CD4-positive, CD25-positive, alpha-beta regulatory T cell (primary cell): ENCODE results near the gene BRPF3. TPM values are rescaled to one million over a fixed set of nuclear protein-coding genes. Genes with fewer than 3 reads are reported as not detected.

ENCODE experiments used
- ATAC-seq, 2 donors: fragments of 150-1000 bp; cut with Tn5 transposase; one replicate each; pipeline ENCODE4 v1.10.0; 2021; ENCODE audit warnings: low read depth in 2 of 2, moderate number of reproducible peaks in 2 of 2, moderate library complexity in 1 of 2
- DNase-seq, 3 donors: peaks; one replicate each; pipeline versions ENCODE4 v3.0.0 to v3.0.0-alpha.2; 2012 to 2022; ENCODE audit warnings: mixed read lengths in 1 of 3
- H3K27ac ChIP-seq: one replicate; pipeline ENCODE4 v1.7.0; 2013; ENCODE audit warnings: mild to moderate bottlenecking, low read length; ENCODE audit not compliant: insufficient read depth, poor library complexity, severe bottlenecking
- H3K27me3 ChIP-seq: one replicate; pipeline ENCODE4 v1.7.0; 2013; ENCODE audit warnings: low read length; ENCODE audit not compliant: control insufficient read depth, insufficient read depth
- H3K36me3 ChIP-seq: one replicate; pipeline ENCODE4 v1.7.0; 2013; ENCODE audit warnings: mild to moderate bottlenecking, low read length, moderate library complexity; ENCODE audit not compliant: control insufficient read depth, insufficient read depth
- H3K4me1 ChIP-seq: 2 replicates; pipeline ENCODE4 v1.7.0; 2013; ENCODE audit warnings: mild to moderate bottlenecking, low read length; ENCODE audit not compliant: insufficient read depth, control insufficient read depth, poor library complexity, severe bottlenecking
- H3K4me3 ChIP-seq: one replicate; pipeline ENCODE4 v1.7.0; 2013; ENCODE audit warnings: low read depth, mild to moderate bottlenecking, low read length, moderate library complexity
- H3K9me3 ChIP-seq, 2 experiments: 1 replicate in 1 of 2; 2 replicates in 1 of 2; pipeline ENCODE4 v1.7.0; 2013; ENCODE audit warnings: low read length in 2 of 2, mild to moderate bottlenecking in 1 of 2, moderate library complexity in 1 of 2; ENCODE audit not compliant: control insufficient read depth in 2 of 2
- H3K27ac Mint-ChIP-seq, 3 donors: one replicate each; pipeline ENCODE4 v1.8.0; 2020 to 2022; ENCODE audit warnings: mild to moderate bottlenecking in 3 of 3, mixed read lengths in 3 of 3, moderate library complexity in 2 of 3
- H3K27me3 Mint-ChIP-seq: one replicate; pipeline ENCODE4 v1.8.0; 2022; ENCODE audit warnings: mild to moderate bottlenecking, mixed read lengths
- H3K36me3 Mint-ChIP-seq: one replicate; pipeline ENCODE4 v1.8.0; 2020; ENCODE audit warnings: mixed read lengths
- H3K4me1 Mint-ChIP-seq, 4 donors: one replicate each; pipeline ENCODE4 v1.8.0; 2020 to 2022; ENCODE audit warnings: mixed read lengths in 4 of 4, mild to moderate bottlenecking in 1 of 4
- H3K4me3 Mint-ChIP-seq, 4 donors: one replicate each; pipeline ENCODE4 v1.8.0; 2020 to 2022; ENCODE audit warnings: mild to moderate bottlenecking in 4 of 4, mixed read lengths in 4 of 4, moderate library complexity in 3 of 4
- H3K9me3 Mint-ChIP-seq, 7 donors: one replicate each; pipeline ENCODE4 v1.8.0; 2020 to 2022; ENCODE audit warnings: mixed read lengths in 7 of 7, mild to moderate bottlenecking in 3 of 7, moderate library complexity in 2 of 7
- polyA plus RNA-seq, 4 donors: library from polyadenylated mRNA; unstranded; fragments of 300-500 nt; fragmentation: Illumina TruSeq; gene quantifications; one replicate each; pipeline ENCODE4 v1.2.3, GENCODE V29; 2021
- total RNA-seq: library from RNA; stranded (reverse); gene quantifications from one replicate; pipeline ENCODE4 v1.2.3, GENCODE V29; 2022

The BRPF3 gene
- total and polyA plus RNA-seq, 5 donors from 2014 or later = 3.2 to 37.7 (median 4.4) TPM

DNA sequence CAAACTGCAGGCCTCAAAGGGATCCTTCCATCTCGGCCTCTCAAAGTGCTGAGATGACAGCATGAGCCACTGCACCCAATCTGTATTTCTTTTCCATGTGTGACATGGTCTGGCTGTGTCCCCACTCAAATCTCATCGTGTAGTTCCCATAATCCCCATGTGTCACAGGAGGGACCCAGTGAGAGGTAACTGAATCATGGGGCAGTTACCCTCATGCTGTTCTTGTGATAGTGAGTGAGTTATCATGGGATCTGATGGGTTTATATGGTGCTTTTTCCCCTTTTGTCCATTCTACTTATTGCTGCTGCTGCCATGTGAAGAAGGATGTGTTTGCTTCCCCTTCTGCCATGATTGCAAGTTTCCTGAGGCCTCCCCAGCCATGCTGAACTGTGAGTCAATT is 10.3 kb upstream of the BRPF3 start:
- no peak for ATAC-seq
- peaks cover 0 to 2% of the 10 kb centered on the region in 2 experiments for H3K9me3 ChIP-seq
- no peak overlapping the region for H3K4me3 ChIP-seq
- no peaks in the 10 kb centered on the region for H3K27me3 ChIP-seq
- peaks cover 4% of the 10 kb centered on the region for H3K36me3 Mint-ChIP-seq
- H3K27me3 Mint-ChIP-seq = peaks cover 21% of the 10 kb centered on the region
- no peak overlapping the region for H3K27ac ChIP-seq
- DNase-seq = no peak
- peaks cover 0 to 11% (median 0%) of the 10 kb centered on the region in 7 donors for H3K9me3 Mint-ChIP-seq
- H3K4me1 ChIP-seq = no peaks in the 10 kb centered on the region
- peaks cover 0 to 3% (median 0%) of the 10 kb centered on the region in 4 donors for H3K4me1 Mint-ChIP-seq
- H3K36me3 ChIP-seq = no peaks in the 10 kb centered on the region
- H3K27ac Mint-ChIP-seq = no peak overlapping the region
- H3K4me3 Mint-ChIP-seq = no peak overlapping the region

GRCh38 chr6:36187446-36187845 is 9.1 kb upstream of the BRPF3 start:
- Histone ChIP-seq H3K27ac (no peak overlapping the region), H3K9me3 (peaks cover 0 to 2% of the 10 kb centered on the region in 2 experiments), H3K4me1 (no peaks in the 10 kb centered on the region), H3K27me3 (no peaks in the 10 kb centered on the region), H3K36me3 (no peaks in the 10 kb centered on the region), H3K4me3 (no peak overlapping the region)
- peaks cover 0 to 5% (median 1%) of the 10 kb centered on the region in 4 donors for H3K4me1 Mint-ChIP-seq
- peak overlapping the region in 1 of 3 donors; percentile 29 for H3K27ac Mint-ChIP-seq
- H3K4me3 Mint-ChIP-seq = no peak overlapping the region
- H3K27me3 Mint-ChIP-seq = peaks cover 18% of the 10 kb centered on the region
- DNase-seq = no peak
- H3K9me3 Mint-ChIP-seq = peaks cover 0 to 10% (median 0%) of the 10 kb centered on the region in 7 donors
- no peak for ATAC-seq
- H3K36me3 Mint-ChIP-seq = peaks cover 4% of the 10 kb centered on the region

- H3K4me1 Mint-ChIP-seq = peaks cover 16 to 48% (median 27%) of the 10 kb centered on the region in 4 donors
- Histone ChIP-seq H3K27ac (peak overlapping the region; percentile 83), H3K27me3 (no peaks in the 10 kb centered on the region), H3K4me3 (peak overlapping the region; percentile 79), H3K4me1 (peaks cover 20% of the 10 kb centered on the region), H3K36me3 (peaks cover 6% of the 10 kb centered on the region), H3K9me3 (no peaks in the 10 kb centered on the region)
- peaks cover 11% of the 10 kb centered on the region for H3K36me3 Mint-ChIP-seq
- peaks cover 4% of the 10 kb centered on the region for H3K27me3 Mint-ChIP-seq
- H3K9me3 Mint-ChIP-seq = no peaks in the 10 kb centered on the region
- ATAC-seq (peak in 1 of 2 donors; percentile 15), DNase-seq (peak in 2 of 3 donors; percentile 13 to 45)
- peak overlapping the region; percentile 89 to 92 (median 90) for H3K4me3 Mint-ChIP-seq
- peak overlapping the region; percentile 88 to 95 (median 94) for H3K27ac Mint-ChIP-seq
These were observed 952 bp upstream of the BRPF3 start for GRCh38 chr6:36195471-36196112.

GRCh38 chr6:36196880-36197548 is 470 bp downstream of the BRPF3 start:
- Histone ChIP-seq H3K4me3 (peak overlapping the region; percentile 80), H3K4me1 (peaks cover 31% of the 10 kb centered on the region), H3K27ac (peak overlapping the region; percentile 83), H3K36me3 (peaks cover 15% of the 10 kb centered on the region), H3K27me3 (no peaks in the 10 kb centered on the region), H3K9me3 (no peaks in the 10 kb centered on the region)
- DNase-seq (peak; percentile 98 to 100 (median 98)), ATAC-seq (peak; percentile 91 to 92)
- Mint-ChIP-seq H3K9me3 (no peaks in the 10 kb centered on the region), H3K27ac (peak overlapping the region; percentile 82 to 95 (median 82)), H3K4me1 (peaks cover 24 to 62% (median 33%) of the 10 kb centered on the region in 4 donors), H3K36me3 (peaks cover 21% of the 10 kb centered on the region), H3K4me3 (peak overlapping the region; percentile 91 to 98 (median 94)), H3K27me3 (no peaks in the 10 kb centered on the region)

- Histone ChIP-seq H3K36me3 (peaks cover 15% of the 10 kb centered on the region), H3K27ac (peak overlapping the region; percentile 83), H3K27me3 (no peaks in the 10 kb centered on the region), H3K4me1 (peaks cover 38% of the 10 kb centered on the region), H3K9me3 (no peaks in the 10 kb centered on the region), H3K4me3 (peak overlapping the region; percentile 80)
- ATAC-seq (no peak), DNase-seq (peak in 1 of 3 donors; percentile 4)
- Mint-ChIP-seq H3K4me1 (peaks cover 28 to 70% (median 40%) of the 10 kb centered on the region in 4 donors), H3K36me3 (peaks cover 28% of the 10 kb centered on the region), H3K27ac (peak overlapping the region; percentile 20 to 82 (median 45)), H3K27me3 (no peaks in the 10 kb centered on the region), H3K9me3 (no peaks in the 10 kb centered on the region), H3K4me3 (peak overlapping the region; percentile 91 to 98 (median 94))
These were observed 1.2 kb downstream of the BRPF3 start for GRCh38 chr6:36197739-36198221.

DNA sequence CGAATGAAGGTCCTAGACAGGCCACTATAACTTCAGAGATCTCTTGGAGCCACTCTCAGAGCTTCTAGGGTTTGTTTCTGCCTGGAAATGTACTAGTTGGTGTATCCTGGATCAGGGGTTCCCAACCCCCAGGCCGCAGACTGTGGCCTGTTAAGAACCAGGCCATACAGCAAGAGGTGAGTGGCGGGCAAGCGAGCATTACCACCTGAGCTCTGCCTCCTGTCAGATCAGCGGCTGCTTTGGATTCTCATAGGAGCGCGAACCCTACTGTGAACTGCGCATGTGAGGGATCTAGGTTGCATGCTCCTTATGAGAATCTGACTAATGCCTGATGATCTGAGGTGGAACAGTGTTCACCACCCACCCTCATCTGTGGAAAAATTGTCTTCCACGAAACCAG is 2.4 kb downstream of the BRPF3 start:
- Mint-ChIP-seq H3K27ac (peak overlapping the region in 1 of 3 donors; percentile 80), H3K4me1 (peaks cover 38 to 82% (median 50%) of the 10 kb centered on the region in 4 donors), H3K36me3 (peaks cover 37% of the 10 kb centered on the region), H3K4me3 (peak overlapping the region; percentile 46 to 98 (median 60)), H3K9me3 (peaks cover 0 to 2% (median 0%) of the 10 kb centered on the region in 7 donors), H3K27me3 (no peaks in the 10 kb centered on the region)
- Histone ChIP-seq H3K9me3 (no peaks in the 10 kb centered on the region), H3K4me1 (peaks cover 50% of the 10 kb centered on the region), H3K36me3 (peaks cover 21% of the 10 kb centered on the region), H3K4me3 (no peak overlapping the region), H3K27ac (no peak overlapping the region), H3K27me3 (no peaks in the 10 kb centered on the region)
- no peak for DNase-seq
- no peak for ATAC-seq

- Histone ChIP-seq H3K9me3 (no peaks in the 10 kb centered on the region), H3K4me1 (peaks cover 63% of the 10 kb centered on the region), H3K27ac (no peak overlapping the region), H3K27me3 (no peaks in the 10 kb centered on the region), H3K36me3 (peaks cover 26% of the 10 kb centered on the region), H3K4me3 (no peak overlapping the region)
- Mint-ChIP-seq H3K36me3 (peaks cover 44% of the 10 kb centered on the region), H3K9me3 (peaks cover 0 to 2% (median 0%) of the 10 kb centered on the region in 7 donors), H3K4me3 (peak overlapping the region in 1 of 4 donors; percentile 98), H3K27me3 (no peaks in the 10 kb centered on the region), H3K27ac (peak overlapping the region in 1 of 3 donors; percentile 34), H3K4me1 (peaks cover 43 to 91% (median 58%) of the 10 kb centered on the region in 4 donors)
- no peak for ATAC-seq
- DNase-seq = no peak
These were observed 3.8 kb downstream of the BRPF3 start for GRCh38 chr6:36200154-36200891.
